ENCODE results near the gene SLC41A3.
A peak's percentile ranks its signal among the peaks of the same experiment; 100 is the strongest.

The SLC41A3 gene

DNA sequence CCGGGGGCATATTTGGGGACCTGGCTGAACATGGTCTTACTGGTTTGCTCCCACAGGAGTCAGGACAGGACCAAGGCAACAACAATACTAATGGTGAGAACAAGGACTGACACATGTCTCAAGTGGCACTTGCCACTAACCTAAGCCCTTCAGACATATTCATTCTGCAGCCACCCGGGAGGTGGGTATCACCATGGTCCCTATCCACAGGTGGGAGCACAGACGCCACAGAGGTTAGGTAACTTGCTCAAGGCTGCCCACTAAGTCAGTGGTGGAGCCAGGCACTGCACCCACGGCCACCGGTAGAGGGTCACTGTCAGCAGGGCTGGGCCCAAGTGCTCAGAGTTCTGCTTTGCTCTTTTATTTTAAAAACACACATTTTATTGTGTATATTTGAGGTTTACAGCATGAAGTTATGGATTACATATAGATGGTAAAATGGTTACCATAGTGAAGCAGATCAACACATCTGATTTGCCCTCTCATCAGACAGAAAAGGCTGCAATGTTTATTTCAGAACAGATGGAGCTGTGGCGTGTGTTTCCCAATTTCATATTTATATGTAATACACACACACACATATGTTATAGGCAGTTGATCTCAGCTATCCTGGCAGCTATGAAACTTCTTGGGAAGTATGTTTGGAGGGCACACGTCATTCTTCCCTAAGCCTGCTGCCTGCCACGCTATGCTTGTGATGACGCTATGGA is 30.0 kb upstream of the SLC41A3 start:
- Histone ChIP-seq H3K27ac (ENCODE audit: low read depth, low read length, poor library complexity, severe bottlenecking) (no peak overlapping the region), H3K27me3 (ENCODE audit: insufficient read depth, low read length) (peaks cover 4% of the 10 kb centered on the region; the same call in 1 of the 2 replicates), H3K79me2 (ENCODE audit: insufficient read depth, low read length) (no peaks in the 10 kb centered on the region), H3K9me2 (ENCODE audit: low read depth, low read length) (no peaks in the 10 kb centered on the region), H2AFZ (ENCODE audit: low read length) (no peak overlapping the region), H3F3A (ENCODE audit: insufficient read depth, low read length) (no peaks in the 10 kb centered on the region), H3K4me2 (ENCODE audit: low read length) (no peak overlapping the region), H3K9me3 (ENCODE audit: low read length) (no peaks in the 10 kb centered on the region), H3K4me1 (ENCODE audit: insufficient read depth, low read length, severe bottlenecking) (no peaks in the 10 kb centered on the region), H3K36me3 (ENCODE audit: insufficient read depth, low read length) (no peaks in the 10 kb centered on the region), H3K4me3 (ENCODE audit: low read depth, low read length, poor library complexity, severe bottlenecking) (no peak overlapping the region), H3K9ac (ENCODE audit: low read length) (no peak overlapping the region), H4K20me1 (ENCODE audit: insufficient read depth, low read length) (no peaks in the 10 kb centered on the region)
- TF ChIP-seq EZH2 (IDR thresholded peaks at IDR 0.05; ENCODE audit: borderline replicate concordance, low read length): no peak
- TF ChIP-seq, protein P1, sequence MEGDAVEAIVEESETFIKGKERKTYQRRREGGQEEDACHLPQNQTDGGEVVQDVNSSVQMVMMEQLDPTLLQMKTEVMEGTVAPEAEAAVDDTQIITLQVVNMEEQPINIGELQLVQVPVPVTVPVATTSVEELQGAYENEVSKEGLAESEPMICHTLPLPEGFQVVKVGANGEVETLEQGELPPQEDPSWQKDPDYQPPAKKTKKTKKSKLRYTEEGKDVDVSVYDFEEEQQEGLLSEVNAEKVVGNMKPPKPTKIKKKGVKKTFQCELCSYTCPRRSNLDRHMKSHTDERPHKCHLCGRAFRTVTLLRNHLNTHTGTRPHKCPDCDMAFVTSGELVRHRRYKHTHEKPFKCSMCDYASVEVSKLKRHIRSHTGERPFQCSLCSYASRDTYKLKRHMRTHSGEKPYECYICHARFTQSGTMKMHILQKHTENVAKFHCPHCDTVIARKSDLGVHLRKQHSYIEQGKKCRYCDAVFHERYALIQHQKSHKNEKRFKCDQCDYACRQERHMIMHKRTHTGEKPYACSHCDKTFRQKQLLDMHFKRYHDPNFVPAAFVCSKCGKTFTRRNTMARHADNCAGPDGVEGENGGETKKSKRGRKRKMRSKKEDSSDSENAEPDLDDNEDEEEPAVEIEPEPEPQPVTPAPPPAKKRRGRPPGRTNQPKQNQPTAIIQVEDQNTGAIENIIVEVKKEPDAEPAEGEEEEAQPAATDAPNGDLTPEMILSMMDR (IDR thresholded peaks at IDR 0.05; ENCODE audit: low read length): peak; percentile 40; the same call in 1 of the 2 replicates

DNA sequence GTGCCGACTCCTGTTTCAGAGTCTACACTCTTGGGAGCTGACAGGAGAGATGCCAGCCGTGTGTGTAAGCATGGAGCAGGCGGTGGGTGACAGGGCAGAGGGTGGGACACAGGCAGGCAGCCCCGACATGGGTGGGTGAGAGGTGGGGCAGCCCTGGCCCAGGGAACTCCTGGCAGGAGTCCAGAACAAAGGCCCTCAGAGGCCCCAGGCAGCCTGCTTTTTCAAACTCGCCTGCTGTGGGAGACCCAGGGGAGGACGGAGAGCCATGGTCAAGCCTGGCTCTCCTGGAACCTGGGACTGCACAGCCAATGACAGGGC is 29.3 kb upstream of the SLC41A3 start:
- TF ChIP-seq, protein P1 (IDR thresholded peaks at IDR 0.05; ENCODE audit: low read length): no peak
- TF ChIP-seq EZH2 (IDR thresholded peaks at IDR 0.05; ENCODE audit: borderline replicate concordance, low read length): no peak
- no peaks in the 10 kb centered on the region for H3K9me3 ChIP-seq (ENCODE audit: low read length)
- H3K4me1 ChIP-seq (ENCODE audit: insufficient read depth, low read length, severe bottlenecking): no peaks in the 10 kb centered on the region
- no peak overlapping the region for H2AFZ ChIP-seq (ENCODE audit: low read length)
- H3K9ac ChIP-seq (ENCODE audit: low read length): no peak overlapping the region
- no peaks in the 10 kb centered on the region for H3F3A ChIP-seq (ENCODE audit: insufficient read depth, low read length)
- no peaks in the 10 kb centered on the region for H3K79me2 ChIP-seq (ENCODE audit: insufficient read depth, low read length)
- peaks cover 4% of the 10 kb centered on the region; the same call in 1 of the 2 replicates for H3K27me3 ChIP-seq (ENCODE audit: insufficient read depth, low read length)
- no peak overlapping the region for H3K27ac ChIP-seq (ENCODE audit: low read depth, low read length, poor library complexity, severe bottlenecking)
- no peaks in the 10 kb centered on the region for H3K9me2 ChIP-seq (ENCODE audit: low read depth, low read length)
- no peaks in the 10 kb centered on the region for H3K36me3 ChIP-seq (ENCODE audit: insufficient read depth, low read length)
- H4K20me1 ChIP-seq (ENCODE audit: insufficient read depth, low read length): no peaks in the 10 kb centered on the region
- no peak overlapping the region for H3K4me3 ChIP-seq (ENCODE audit: low read depth, low read length, poor library complexity, severe bottlenecking)
- H3K4me2 ChIP-seq (ENCODE audit: low read length): no peak overlapping the region

DNA sequence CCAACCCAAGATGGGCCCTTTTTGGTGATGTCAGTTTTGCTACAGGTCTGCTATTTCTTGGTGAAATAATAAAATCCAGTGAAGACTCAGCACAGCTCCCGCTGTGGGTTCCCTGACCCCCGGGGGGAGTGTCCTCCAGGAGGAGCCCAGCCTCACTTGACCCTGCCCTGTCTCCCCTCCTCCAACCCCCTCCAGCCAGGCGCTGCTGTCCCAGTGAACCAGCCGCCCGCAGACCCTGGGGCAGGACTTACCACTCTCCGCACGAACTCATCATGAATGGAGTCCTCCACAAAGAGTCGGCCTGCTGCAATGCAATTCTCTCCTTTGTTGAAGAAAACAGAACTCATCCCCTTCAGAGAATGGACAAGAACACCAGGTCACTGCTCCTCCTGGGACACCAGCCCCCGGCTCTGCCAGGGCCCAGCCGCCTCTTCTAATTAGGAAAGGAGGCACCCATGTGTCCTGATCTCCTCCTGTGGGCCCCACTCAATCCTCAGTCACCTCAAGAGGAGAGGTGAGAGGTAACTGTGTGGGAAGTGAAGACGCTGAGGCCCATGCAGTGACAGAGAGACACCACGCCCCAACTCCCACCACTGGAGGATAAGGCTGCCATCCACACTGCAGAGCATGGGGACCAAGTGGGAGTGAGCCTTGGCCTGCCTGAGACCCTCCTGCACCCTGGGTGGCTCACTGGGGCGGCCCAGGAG is 28.8 kb upstream of the SLC41A3 start:
- no peaks in the 10 kb centered on the region for H3K36me3 ChIP-seq (ENCODE audit: insufficient read depth, low read length)
- H3K4me2 ChIP-seq (ENCODE audit: low read length): no peak overlapping the region
- H3K9me2 ChIP-seq (ENCODE audit: low read depth, low read length): no peaks in the 10 kb centered on the region
- no peaks in the 10 kb centered on the region for H3K79me2 ChIP-seq (ENCODE audit: insufficient read depth, low read length)
- no peak overlapping the region for H3K4me3 ChIP-seq (ENCODE audit: low read depth, low read length, poor library complexity, severe bottlenecking)
- no peak overlapping the region for H3K9ac ChIP-seq (ENCODE audit: low read length)
- H4K20me1 ChIP-seq (ENCODE audit: insufficient read depth, low read length): no peaks in the 10 kb centered on the region
- no peak overlapping the region for H3K27ac ChIP-seq (ENCODE audit: low read depth, low read length, poor library complexity, severe bottlenecking)
- H2AFZ ChIP-seq (ENCODE audit: low read length): no peak overlapping the region
- no peaks in the 10 kb centered on the region for H3K9me3 ChIP-seq (ENCODE audit: low read length)
- TF ChIP-seq, protein P1 (IDR thresholded peaks at IDR 0.05; ENCODE audit: low read length): no peak
- no peaks in the 10 kb centered on the region for H3F3A ChIP-seq (ENCODE audit: insufficient read depth, low read length)
- H3K4me1 ChIP-seq (ENCODE audit: insufficient read depth, low read length, severe bottlenecking): no peaks in the 10 kb centered on the region
- H3K27me3 ChIP-seq (ENCODE audit: insufficient read depth, low read length): peaks cover 4% of the 10 kb centered on the region; the same call in 1 of the 2 replicates
